ENCODE measurements around the gene STMN1.

The STMN1 gene

DNA sequence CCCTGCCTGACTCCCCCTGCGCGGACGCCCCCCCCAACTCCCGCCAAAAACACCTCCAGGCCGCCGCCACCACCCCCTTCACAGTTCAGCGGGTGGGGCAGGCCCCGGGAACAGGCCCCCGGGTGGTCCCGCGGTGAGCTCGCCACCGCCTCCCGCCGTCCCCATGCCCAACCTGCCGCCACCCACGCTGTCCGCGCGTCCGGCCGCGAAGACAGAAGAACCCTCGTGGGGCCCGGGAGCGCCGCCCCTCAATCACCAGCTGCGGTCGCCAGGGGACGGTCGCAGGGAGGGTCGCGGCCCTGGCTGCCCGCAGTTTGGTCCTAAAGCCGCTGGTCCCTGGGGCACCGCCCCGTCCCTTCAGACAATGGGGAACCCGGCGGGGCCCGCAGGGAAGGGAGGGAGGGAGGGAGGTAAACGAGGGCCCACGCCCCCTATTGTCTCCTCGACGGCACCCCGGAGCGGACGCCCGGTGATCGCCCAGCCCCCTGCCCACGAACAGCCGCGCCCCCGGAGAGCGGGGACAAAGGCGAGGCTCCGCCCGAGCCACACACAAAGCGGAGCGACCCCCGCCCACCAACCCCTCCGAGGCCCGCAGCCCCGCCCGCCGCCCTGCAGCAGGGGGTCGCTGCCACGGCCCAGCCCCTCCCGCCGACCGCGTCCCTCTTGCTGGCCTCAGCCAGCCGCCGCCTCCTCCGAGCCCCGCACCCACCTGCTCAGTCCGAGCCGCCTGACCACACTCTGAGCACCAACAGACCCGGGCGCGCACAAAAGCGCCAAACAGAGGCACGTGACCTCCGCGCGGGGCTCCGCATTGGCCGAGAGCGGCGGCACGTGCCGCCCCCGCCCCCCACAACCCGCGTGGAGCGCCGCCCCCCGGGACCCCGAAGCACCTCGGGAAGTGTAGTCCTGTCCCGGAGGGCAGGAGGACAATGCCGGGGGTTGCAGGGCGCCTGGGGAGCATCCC is at the start of gene STMN1:
STMN1 (minus strand) TSS at position 740 of the 964 bp plus-strand sequence. CDS start 1,743 bp downstream, outside the sequence.
- peak; percentile 85 for TF ChIP-seq MYC (IDR thresholded peaks at IDR 0.05; ENCODE audit: low read depth, low read length)
- peak; percentile 98 for TF ChIP-seq POLR2A (IDR thresholded peaks at IDR 0.05; ENCODE audit: extremely low read depth, insufficient read length)
- TF ChIP-seq, protein P1, sequence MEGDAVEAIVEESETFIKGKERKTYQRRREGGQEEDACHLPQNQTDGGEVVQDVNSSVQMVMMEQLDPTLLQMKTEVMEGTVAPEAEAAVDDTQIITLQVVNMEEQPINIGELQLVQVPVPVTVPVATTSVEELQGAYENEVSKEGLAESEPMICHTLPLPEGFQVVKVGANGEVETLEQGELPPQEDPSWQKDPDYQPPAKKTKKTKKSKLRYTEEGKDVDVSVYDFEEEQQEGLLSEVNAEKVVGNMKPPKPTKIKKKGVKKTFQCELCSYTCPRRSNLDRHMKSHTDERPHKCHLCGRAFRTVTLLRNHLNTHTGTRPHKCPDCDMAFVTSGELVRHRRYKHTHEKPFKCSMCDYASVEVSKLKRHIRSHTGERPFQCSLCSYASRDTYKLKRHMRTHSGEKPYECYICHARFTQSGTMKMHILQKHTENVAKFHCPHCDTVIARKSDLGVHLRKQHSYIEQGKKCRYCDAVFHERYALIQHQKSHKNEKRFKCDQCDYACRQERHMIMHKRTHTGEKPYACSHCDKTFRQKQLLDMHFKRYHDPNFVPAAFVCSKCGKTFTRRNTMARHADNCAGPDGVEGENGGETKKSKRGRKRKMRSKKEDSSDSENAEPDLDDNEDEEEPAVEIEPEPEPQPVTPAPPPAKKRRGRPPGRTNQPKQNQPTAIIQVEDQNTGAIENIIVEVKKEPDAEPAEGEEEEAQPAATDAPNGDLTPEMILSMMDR (IDR thresholded peaks at IDR 0.05; ENCODE audit: low read depth, low read length) = no peak
- TF ChIP-seq, protein P2, sequence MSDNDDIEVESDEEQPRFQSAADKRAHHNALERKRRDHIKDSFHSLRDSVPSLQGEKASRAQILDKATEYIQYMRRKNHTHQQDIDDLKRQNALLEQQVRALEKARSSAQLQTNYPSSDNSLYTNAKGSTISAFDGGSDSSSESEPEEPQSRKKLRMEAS (IDR thresholded peaks at IDR 0.05; ENCODE audit: low read depth, low read length) = peak; percentile 98
- peak within 1 kb of the TSS; percentile 80 for H3K4me3 ChIP-seq (ENCODE audit: low read depth, low read length)
- peak; percentile 95 for DNase-seq (ENCODE audit: low read depth)

DNA sequence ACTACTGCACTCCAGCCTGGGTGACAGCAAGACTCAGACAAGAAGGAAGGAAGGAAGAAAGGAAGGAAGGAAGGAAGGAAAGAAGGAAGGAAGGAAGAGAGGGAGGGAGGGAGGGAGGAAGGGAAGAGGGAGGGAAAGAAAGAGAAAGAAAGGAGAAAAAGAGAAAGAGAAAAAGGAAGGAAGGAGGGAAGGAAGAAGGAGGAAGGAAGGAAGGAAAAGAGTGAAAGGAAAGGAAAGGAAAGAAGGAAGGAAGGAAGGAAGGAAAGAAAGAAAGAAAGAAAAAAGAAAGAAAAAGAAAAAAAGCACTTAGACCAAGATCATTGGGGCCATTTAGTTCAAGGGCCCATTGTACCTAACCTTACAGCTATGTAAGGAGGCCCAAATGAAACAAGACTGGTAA is 49.3 kb upstream of the STMN1 start:
- H3K4me3 ChIP-seq (ENCODE audit: low read depth, low read length) = no peak overlapping the region
- no peak for DNase-seq (ENCODE audit: low read depth)
- TF ChIP-seq POLR2A (IDR thresholded peaks at IDR 0.05; ENCODE audit: extremely low read depth, insufficient read length) (no peak), MYC (IDR thresholded peaks at IDR 0.05; ENCODE audit: low read depth, low read length) (no peak)
- TF ChIP-seq, protein P2 (IDR thresholded peaks at IDR 0.05; ENCODE audit: low read depth, low read length) = no peak
- TF ChIP-seq, protein P1 (IDR thresholded peaks at IDR 0.05; ENCODE audit: low read depth, low read length) = no peak

DNA sequence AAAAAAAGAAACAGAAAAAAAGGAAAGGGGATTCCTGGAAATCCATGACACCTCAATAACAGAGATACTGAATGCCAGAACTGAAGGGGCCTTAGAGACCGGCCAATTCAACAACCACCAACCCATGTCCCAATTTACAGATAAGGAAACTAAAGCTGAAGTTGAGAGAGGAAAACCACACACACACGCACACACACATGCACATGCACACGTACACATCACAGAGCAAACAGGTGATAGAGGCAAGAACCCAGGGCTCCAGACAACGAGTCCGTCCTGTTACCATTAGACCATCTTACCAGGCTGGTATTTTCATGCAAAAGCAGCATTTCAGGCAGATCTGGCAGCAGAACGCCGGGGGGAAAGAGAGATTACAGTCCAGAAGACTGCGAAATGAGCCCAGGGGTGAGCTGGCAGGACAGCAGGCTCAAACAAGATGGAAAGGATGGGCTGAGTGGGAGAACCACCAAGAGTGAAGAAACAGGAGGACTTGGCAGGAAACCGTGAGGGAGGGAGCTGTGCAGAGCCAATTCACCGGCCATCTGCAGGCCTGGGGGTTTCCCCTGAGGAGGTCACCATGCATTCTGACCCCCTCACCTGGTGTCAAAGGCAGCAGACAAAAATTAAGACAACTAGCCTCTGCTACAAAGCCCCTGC is 48.2 kb upstream of the STMN1 start:
- H3K4me3 ChIP-seq (ENCODE audit: low read depth, low read length) = no peak overlapping the region
- no peak for DNase-seq (ENCODE audit: low read depth)
- TF ChIP-seq, protein P2 (IDR thresholded peaks at IDR 0.05; ENCODE audit: low read depth, low read length) = no peak
- no peak for TF ChIP-seq MYC (IDR thresholded peaks at IDR 0.05; ENCODE audit: low read depth, low read length)
- no peak for TF ChIP-seq POLR2A (IDR thresholded peaks at IDR 0.05; ENCODE audit: extremely low read depth, insufficient read length)
- TF ChIP-seq, protein P1 (IDR thresholded peaks at IDR 0.05; ENCODE audit: low read depth, low read length) = no peak

DNA sequence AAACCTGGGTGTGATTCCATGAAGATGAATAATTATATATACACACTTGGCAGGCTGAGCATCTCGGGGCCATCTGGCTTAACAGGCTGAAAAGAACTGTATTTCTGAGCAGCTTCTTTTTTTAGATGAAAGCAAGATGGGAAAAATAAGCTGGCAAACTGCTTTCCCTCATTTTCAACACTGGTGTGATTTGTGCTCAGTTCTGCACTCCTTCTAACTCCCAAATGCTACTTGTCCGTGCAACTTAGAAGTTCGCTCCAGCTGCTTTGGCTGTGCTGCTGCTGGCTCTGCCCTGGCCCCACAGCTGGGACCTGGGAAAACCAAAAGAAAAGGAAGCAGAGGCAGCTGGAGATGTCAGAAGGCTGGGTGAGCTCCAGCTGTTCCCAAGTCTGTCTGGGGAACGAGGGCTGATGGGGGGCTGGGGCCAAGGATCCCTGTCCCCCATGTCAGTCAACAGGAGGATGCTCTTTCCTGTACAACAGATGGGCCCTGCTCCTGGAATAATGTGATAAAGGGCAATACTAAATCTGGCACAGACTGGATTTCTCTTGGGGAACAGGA is 46.7 kb upstream of the STMN1 start:
- TF ChIP-seq, protein P1 (IDR thresholded peaks at IDR 0.05; ENCODE audit: low read depth, low read length) = no peak
- TF ChIP-seq POLR2A (IDR thresholded peaks at IDR 0.05; ENCODE audit: extremely low read depth, insufficient read length) = no peak
- TF ChIP-seq MYC (IDR thresholded peaks at IDR 0.05; ENCODE audit: low read depth, low read length) = no peak
- TF ChIP-seq, protein P2 (IDR thresholded peaks at IDR 0.05; ENCODE audit: low read depth, low read length) = no peak
- H3K4me3 ChIP-seq (ENCODE audit: low read depth, low read length) = no peak overlapping the region
- no peak for DNase-seq (ENCODE audit: low read depth)

DNA sequence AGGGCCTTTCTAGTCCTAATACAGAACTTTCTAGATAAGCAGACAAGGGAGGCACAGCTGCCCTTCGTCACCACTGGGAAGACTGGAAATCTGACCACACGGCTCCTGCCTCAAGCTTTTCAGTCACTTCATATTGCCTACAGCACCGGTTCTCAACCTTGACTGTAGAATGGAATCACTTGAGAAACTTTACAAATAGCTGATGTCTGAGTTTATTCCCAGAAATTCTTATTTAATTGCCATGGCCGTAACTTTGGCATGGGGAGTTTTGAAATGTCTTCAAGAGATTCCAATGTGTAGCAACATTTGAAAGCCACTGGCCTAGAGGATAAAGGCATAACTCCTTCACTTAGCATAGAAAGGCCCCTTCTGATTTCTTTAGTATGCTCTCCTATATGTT is 42.4 kb upstream of the STMN1 start:
- TF ChIP-seq, protein P1 (IDR thresholded peaks at IDR 0.05; ENCODE audit: low read depth, low read length) = no peak
- TF ChIP-seq, protein P2 (IDR thresholded peaks at IDR 0.05; ENCODE audit: low read depth, low read length) = no peak
- TF ChIP-seq POLR2A (IDR thresholded peaks at IDR 0.05; ENCODE audit: extremely low read depth, insufficient read length) = no peak
- TF ChIP-seq MYC (IDR thresholded peaks at IDR 0.05; ENCODE audit: low read depth, low read length) = no peak
- no peak for DNase-seq (ENCODE audit: low read depth)
- no peak overlapping the region for H3K4me3 ChIP-seq (ENCODE audit: low read depth, low read length)
